ENCODE measurements around the gene C12orf75.

The C12orf75 gene

DNA sequence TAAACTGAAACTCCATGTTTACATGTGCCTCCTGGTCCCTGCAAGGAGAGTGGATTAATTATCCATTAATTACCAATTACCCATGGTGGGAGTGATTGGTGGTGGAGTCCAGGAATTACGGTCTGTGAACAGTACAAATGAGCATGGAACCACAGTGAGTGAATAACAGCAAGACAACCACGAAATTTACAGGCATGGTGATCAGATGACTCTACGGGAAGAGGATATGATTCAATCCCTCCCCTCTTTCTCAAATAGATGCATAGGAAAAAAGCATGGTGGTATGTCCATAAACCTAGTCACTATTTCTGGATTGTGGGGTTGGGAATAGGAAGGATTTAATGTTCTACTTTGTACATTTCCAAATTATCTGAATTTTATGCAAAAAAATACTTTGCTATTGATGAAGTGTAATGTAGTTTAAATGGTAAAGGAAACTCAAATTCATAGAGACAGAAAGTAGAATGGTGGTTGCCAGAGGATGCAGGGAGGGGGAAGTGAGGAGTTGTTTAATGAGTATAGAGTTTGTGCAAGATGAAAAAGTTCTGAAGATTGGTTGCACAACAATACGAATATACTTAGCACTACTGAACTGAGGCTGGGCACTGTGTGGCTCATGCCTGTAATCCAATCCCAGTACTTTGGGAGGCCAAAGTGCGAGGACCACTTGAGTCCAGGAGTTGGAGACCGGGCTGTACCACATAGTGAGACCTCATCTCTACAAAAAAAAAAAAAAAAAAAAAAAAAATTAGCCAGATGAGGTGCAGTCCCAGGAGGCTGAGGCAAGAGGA is 41.2 kb upstream of the C12orf75 start:
- no peak for DNase-seq (ENCODE audit: low read depth)
- no peak overlapping the region for H3K4me3 ChIP-seq (ENCODE audit: low read depth, low read length)
- TF ChIP-seq, protein P1, sequence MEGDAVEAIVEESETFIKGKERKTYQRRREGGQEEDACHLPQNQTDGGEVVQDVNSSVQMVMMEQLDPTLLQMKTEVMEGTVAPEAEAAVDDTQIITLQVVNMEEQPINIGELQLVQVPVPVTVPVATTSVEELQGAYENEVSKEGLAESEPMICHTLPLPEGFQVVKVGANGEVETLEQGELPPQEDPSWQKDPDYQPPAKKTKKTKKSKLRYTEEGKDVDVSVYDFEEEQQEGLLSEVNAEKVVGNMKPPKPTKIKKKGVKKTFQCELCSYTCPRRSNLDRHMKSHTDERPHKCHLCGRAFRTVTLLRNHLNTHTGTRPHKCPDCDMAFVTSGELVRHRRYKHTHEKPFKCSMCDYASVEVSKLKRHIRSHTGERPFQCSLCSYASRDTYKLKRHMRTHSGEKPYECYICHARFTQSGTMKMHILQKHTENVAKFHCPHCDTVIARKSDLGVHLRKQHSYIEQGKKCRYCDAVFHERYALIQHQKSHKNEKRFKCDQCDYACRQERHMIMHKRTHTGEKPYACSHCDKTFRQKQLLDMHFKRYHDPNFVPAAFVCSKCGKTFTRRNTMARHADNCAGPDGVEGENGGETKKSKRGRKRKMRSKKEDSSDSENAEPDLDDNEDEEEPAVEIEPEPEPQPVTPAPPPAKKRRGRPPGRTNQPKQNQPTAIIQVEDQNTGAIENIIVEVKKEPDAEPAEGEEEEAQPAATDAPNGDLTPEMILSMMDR (IDR thresholded peaks at IDR 0.05; ENCODE audit: control insufficient read depth, extremely low read depth, insufficient read depth), result no peak

DNA sequence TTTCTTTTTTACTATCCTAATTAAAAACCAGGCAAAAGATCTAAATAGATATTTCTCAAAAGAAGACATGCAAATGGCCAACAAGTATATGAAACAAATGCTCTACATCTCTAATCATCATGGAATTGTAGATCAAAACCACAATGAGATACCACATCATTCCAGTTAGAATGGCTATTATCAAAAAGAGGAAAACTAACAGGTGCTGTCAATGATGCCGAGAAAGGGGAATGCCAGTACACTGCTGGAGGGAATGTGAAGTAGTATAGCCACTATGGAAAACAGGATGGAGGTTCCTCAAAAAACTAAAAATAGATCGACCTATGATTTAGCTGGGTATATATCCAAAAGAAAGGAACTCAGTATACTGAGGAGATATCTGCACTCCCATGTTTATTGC is 39.0 kb upstream of the C12orf75 start:
- TF ChIP-seq, protein P1 (IDR thresholded peaks at IDR 0.05; ENCODE audit: control insufficient read depth, extremely low read depth, insufficient read depth), result no peak
- DNase-seq (ENCODE audit: low read depth), result no peak
- H3K4me3 ChIP-seq (ENCODE audit: low read depth, low read length), result no peak overlapping the region

DNA sequence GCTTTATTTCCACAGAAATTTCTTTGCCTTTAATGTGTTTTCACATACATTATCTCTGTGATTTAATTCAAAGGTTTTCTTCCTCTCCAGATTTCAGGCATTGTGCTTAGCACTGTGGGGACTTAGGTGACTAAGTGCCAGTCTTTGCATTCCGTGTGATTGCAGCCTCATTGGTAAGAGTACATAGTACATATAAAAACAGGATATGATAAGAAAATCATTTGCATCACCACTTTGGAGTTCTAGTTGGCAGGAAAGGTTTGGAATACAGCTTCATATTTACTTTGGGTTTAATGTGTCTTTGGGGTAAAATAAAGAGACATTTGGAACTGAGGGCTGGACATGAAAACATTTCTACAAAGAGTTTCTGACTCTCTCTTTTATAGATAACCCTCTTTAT is 37.8 kb upstream of the C12orf75 start:
- TF ChIP-seq, protein P1 (IDR thresholded peaks at IDR 0.05; ENCODE audit: control insufficient read depth, extremely low read depth, insufficient read depth), result no peak
- no peak for DNase-seq (ENCODE audit: low read depth)
- no peak overlapping the region for H3K4me3 ChIP-seq (ENCODE audit: low read depth, low read length)

DNA sequence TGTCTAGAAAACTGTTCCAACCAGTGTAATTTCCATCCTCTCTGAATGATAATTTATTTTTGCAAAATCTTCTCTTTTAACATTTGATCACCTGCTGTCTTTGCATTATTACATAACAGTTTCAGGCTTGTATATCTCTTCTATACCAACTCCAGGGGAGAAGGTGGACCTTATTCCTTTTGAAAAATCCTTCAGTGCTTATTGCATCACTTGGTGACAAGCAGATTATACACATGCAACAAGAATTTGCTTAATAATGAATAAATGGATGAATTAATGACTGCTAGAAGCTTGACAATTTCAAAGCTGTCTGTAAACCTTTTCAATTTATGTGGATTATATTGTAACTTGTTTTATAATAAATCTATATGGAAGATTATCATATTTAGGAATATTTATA is 37.3 kb upstream of the C12orf75 start:
- TF ChIP-seq, protein P1 (IDR thresholded peaks at IDR 0.05; ENCODE audit: control insufficient read depth, extremely low read depth, insufficient read depth), result no peak
- no peak for DNase-seq (ENCODE audit: low read depth)
- H3K4me3 ChIP-seq (ENCODE audit: low read depth, low read length), result no peak overlapping the region

DNA sequence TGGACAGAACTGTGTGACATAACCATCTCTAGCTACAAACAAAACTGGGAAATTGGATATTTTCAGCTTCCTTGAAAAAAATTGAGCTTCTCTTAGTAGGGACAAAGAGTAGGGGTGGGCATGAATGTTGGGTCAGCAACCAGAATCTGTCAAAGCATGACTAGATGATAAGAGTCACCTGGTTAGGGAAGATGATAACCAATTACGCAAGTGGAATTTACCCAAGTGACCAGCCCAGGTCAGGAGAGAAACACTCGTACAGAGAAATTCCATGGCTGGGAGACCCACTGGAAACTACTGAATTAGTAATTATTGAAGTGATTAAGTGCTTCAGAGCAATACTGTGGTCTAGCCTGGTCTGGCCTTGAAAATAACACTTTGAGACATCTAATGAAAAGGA is 36.3 kb upstream of the C12orf75 start:
- no peak for DNase-seq (ENCODE audit: low read depth)
- H3K4me3 ChIP-seq (ENCODE audit: low read depth, low read length), result no peak overlapping the region
- TF ChIP-seq, protein P1 (IDR thresholded peaks at IDR 0.05; ENCODE audit: control insufficient read depth, extremely low read depth, insufficient read depth), result no peak

DNA sequence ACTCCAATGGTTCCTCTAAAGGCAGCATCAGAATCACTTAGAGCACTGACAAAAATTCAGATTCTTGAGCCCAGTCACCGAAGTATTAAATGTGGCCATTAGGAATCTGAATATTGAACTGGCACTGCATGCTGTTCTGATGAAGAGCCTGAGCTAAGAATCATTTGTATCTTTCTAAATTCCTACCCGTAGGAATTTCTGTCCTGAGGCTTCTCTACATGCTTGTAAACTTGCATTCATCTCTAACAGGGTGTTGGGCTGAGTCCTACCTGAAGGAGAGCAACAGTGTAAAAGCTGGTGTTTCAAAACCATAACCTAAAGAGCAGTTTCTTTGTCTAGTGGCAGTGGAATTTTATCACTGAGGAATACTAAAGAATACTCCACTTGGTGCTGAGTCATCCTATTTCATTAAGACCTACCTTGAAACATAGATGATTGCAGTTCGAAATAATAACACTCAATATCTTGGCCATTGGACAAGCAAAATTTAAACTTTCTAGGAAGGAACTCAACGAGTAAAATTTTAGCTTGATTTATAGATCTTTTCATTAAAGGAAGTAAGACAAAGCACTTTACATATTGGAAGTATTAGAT is 35.5 kb upstream of the C12orf75 start:
- H3K4me3 ChIP-seq (ENCODE audit: low read depth, low read length), result no peak overlapping the region
- TF ChIP-seq, protein P1 (IDR thresholded peaks at IDR 0.05; ENCODE audit: control insufficient read depth, extremely low read depth, insufficient read depth), result no peak
- no peak for DNase-seq (ENCODE audit: low read depth)
